Stimulated activated CD4-positive, alpha-beta T cell treated with anti-CD3 and anti-CD28 coated beads, Interleukin-12 subunit alpha, Interleukin-12 subunit beta, amount 100 ng/mL, for 24 hours (primary cell): ENCODE results near the gene BSX.

ENCODE experiments used
- DNase-seq, 2 experiments: peaks; one replicate each; pipeline ENCODE4 v3.0.0-alpha.2; 2020; ENCODE audit warnings: low read depth in 2 of 2

Gene BSX

GRCh38 chr11:122954455-122954854, 27.2 kb downstream of the BSX start:
- DNase-seq = no peak

GRCh38 chr11:122951211-122951610, 30.4 kb downstream of the BSX start:
- no peak for DNase-seq

- no peak for DNase-seq
Observed at GRCh38 chr11:122938557-122938956, 43.1 kb downstream of the BSX start.

GRCh38 chr11:122937983-122938382, 43.7 kb downstream of the BSX start:
- no peak for DNase-seq

- DNase-seq = no peak
Observed at GRCh38 chr11:122933416-122933815, 48.2 kb downstream of the BSX start.

- DNase-seq = no peak
Observed at GRCh38 chr11:122931510-122931909, 50.1 kb downstream of the BSX start.
